CD4-positive, alpha-beta memory T cell (primary cell): ENCODE measurements around the gene ANKMY1. TPM values are rescaled to one million over a fixed set of nuclear protein-coding genes. Genes with fewer than 3 reads are reported as not detected.
A peak's percentile ranks its signal among the peaks of the same experiment; 100 is the strongest.

Experiments used
- CTCF ChIA-PET: fragments of 350-600 bp; sonication (Branson Sonifier 250); formaldehyde crosslinking; loops from one replicate; lab custom pipeline; 2021; ENCODE audit warnings: inconsistent platforms; ENCODE audit not compliant: partially characterized antibody; lab: Charles Lee
- POLR2A ChIA-PET: fragments of 350-600 bp; sonication (Branson Sonifier 250); formaldehyde crosslinking; loops from one replicate; lab custom pipeline; 2021; ENCODE audit not compliant: partially characterized antibody; lab: Charles Lee
- DNase-seq, 5 donors: peaks; one replicate each; pipeline versions ENCODE4 v3.0.0 to v3.0.0-alpha.2; 2020 to 2022; ENCODE audit warnings: mixed read lengths in 1 of 5
- H3K27ac ChIP-seq: one replicate; pipeline ENCODE4 v1.7.0; 2013; ENCODE audit warnings: low read depth, low read length
- H3K27me3 ChIP-seq: 2 replicates; pipeline ENCODE4 v1.7.0; 2013; ENCODE audit warnings: mild to moderate bottlenecking, low read length, moderate library complexity; ENCODE audit not compliant: insufficient read depth
- H3K36me3 ChIP-seq: 2 replicates; pipeline ENCODE4 v1.7.0; 2013; ENCODE audit warnings: mild to moderate bottlenecking, low read length, moderate library complexity; ENCODE audit not compliant: insufficient read depth
- H3K4me1 ChIP-seq: 2 replicates; pipeline ENCODE4 v1.7.0; 2013; ENCODE audit warnings: mild to moderate bottlenecking, low read length, moderate library complexity; ENCODE audit not compliant: insufficient read depth
- H3K4me3 ChIP-seq, 2 donors: one replicate each; pipeline ENCODE4 v1.7.0; 2013; ENCODE audit warnings: low read length in 2 of 2, mild to moderate bottlenecking in 1 of 2
- H3K9me3 ChIP-seq, 2 donors: one replicate each; pipeline ENCODE4 v1.7.0; 2013; ENCODE audit warnings: low read length in 2 of 2, control low read depth in 1 of 2; ENCODE audit not compliant: control insufficient read depth in 1 of 2
- H3K27ac Mint-ChIP-seq, 7 donors: one replicate each; pipeline ENCODE4 v1.8.0; 2020 to 2021; ENCODE audit warnings: mixed read lengths in 7 of 7, mild to moderate bottlenecking in 6 of 7, inconsistent platforms in 3 of 7, moderate library complexity in 3 of 7
- H3K27me3 Mint-ChIP-seq, 2 donors: one replicate each; pipeline ENCODE4 v1.8.0; 2020 to 2021; ENCODE audit warnings: mixed read lengths in 2 of 2
- H3K36me3 Mint-ChIP-seq, 2 donors: one replicate each; pipeline ENCODE4 v1.8.0; 2020 to 2021; ENCODE audit warnings: mixed read lengths in 2 of 2, inconsistent platforms in 1 of 2, mild to moderate bottlenecking in 1 of 2
- H3K4me1 Mint-ChIP-seq, 4 donors: one replicate each; pipeline ENCODE4 v1.8.0; 2020 to 2021; ENCODE audit warnings: mixed read lengths in 4 of 4, mild to moderate bottlenecking in 1 of 4
- H3K4me3 Mint-ChIP-seq, 8 donors: one replicate each; pipeline ENCODE4 v1.8.0; 2020 to 2021; ENCODE audit warnings: mixed read lengths in 8 of 8, mild to moderate bottlenecking in 7 of 8, moderate library complexity in 6 of 8, inconsistent platforms in 3 of 8
- H3K9me3 Mint-ChIP-seq, 8 donors: one replicate each; pipeline ENCODE4 v1.8.0; 2020 to 2021; ENCODE audit warnings: mixed read lengths in 8 of 8, mild to moderate bottlenecking in 5 of 8, inconsistent platforms in 3 of 8, moderate library complexity in 1 of 8
- intact Hi-C: fragments of 100-400 bp; cut with micrococcal nuclease; formaldehyde crosslinking; loops from one replicate; pipeline ENCODE4 v1.15.1; 2023
- polyA plus RNA-seq, 2 donors: library from polyadenylated mRNA; unstranded; fragments of 300-500 nt; fragmentation: Illumina TruSeq; gene quantifications; one replicate each; pipeline ENCODE4 v1.2.3, GENCODE V29; 2021
- total RNA-seq, 2 experiments: library from RNA; stranded (reverse); gene quantifications; one replicate each; pipeline ENCODE4 v1.2.3, GENCODE V29; 2021

The ANKMY1 gene
- total and polyA plus RNA-seq, 4 experiments from 2014 or later = 9.4 to 84.8 (median 43.3) TPM

DNA sequence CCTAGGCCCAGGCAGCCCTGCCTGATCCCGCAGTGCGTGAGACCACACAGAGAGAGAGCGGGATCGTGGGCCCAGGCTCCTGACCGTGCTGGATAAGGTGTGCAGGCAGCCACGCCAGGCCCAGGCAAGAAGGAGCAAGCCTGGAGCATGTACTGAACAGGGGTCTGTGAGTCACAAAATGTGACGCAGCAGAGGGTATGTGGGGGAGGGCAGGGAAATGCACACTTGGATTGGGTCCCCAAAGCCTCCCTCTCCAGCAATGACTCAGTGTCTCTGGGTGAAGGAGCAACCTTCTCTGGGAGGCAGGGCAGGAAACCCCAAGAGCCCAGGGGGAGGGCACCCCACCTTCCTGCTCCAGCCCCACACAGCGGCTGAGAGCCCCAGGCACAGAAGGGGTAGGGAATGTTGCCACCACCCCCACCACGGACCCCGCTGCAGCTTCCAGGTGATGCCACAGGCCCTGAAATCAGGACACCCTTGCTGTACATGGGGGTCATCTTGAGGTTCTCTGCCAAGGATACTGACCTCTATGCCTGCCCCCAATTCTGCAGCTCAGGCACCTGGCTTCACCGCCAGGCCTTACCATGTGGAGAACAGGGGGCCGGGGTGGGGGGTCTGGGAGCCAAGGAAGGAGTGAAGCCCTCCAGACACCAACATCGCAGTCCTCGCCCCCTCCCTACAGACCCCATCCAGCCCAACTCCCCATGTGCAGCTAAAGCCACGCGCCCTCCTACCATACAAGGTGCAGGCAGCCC, 123.6 kb downstream of the ANKMY1 start:
- ChIA-PET POLR2A (interaction anchor here (0.9 kb wide), 1 partner anchor 409 kb away, joined by 3 read pairs; the partner anchor contains the start of gene NDUFA10), CTCF (no interaction called here)
- H3K27me3 Mint-ChIP-seq = peaks cover 6 to 11% of the 10 kb centered on the region in 2 donors
- DNase-seq = no peak
- H3K4me1 Mint-ChIP-seq = peaks cover 2 to 18% (median 9%) of the 10 kb centered on the region in 4 donors
- peaks cover 8% of the 10 kb centered on the region for H3K27me3 ChIP-seq
- H3K4me1 ChIP-seq = peaks cover 16% of the 10 kb centered on the region
- peak overlapping the region in 1 of 2 donors; percentile 62 for H3K4me3 ChIP-seq
- H3K27ac Mint-ChIP-seq = peak overlapping the region in 5 of 7 donors; percentile 29 to 95 (median 75)
- no peaks in the 10 kb centered on the region for H3K9me3 ChIP-seq
- no peaks in the 10 kb centered on the region for H3K36me3 Mint-ChIP-seq
- intact Hi-C loops = no loop called here
- H3K27ac ChIP-seq = no peak overlapping the region
- H3K9me3 Mint-ChIP-seq = peaks cover 0 to under 1% (median 0%) of the 10 kb centered on the region in 8 donors
- H3K36me3 ChIP-seq = no peaks in the 10 kb centered on the region
- peak overlapping the region; percentile 84 to 90 (median 86) for H3K4me3 Mint-ChIP-seq

GRCh38 chr2:240432820-240433801, 124.7 kb downstream of the ANKMY1 start:
- H3K36me3 Mint-ChIP-seq = no peaks in the 10 kb centered on the region

DNA sequence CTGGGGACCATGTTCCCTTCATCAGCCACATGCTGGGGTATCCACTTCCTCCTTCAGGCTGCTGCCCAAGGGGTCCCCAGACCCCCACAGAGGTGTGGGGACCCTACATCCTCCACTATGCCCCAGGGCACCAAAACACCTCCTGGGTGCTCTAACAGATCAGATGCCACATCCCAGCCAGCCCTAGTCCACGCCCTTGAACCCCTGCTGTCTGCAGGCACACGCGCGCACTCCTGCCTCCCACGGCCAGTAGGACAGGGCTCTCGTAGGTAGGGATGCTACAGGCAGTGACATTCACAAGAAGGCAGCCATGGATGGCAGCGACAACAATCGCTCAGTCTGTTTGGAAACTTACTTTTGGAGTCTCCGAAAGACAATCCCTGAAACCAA, 125.4 kb downstream of the ANKMY1 start:
- no peak overlapping the region for H3K4me3 Mint-ChIP-seq
- ChIA-PET POLR2A (no interaction called here), CTCF (no interaction called here)
- H3K36me3 Mint-ChIP-seq = no peaks in the 10 kb centered on the region
- peaks cover 10 to 17% of the 10 kb centered on the region in 2 donors for H3K27me3 Mint-ChIP-seq
- DNase-seq = no peak
- no peaks in the 10 kb centered on the region for H3K36me3 ChIP-seq
- H3K27ac ChIP-seq = no peak overlapping the region
- H3K27me3 ChIP-seq = peaks cover 8% of the 10 kb centered on the region
- intact Hi-C loops = no loop called here
- peaks cover 0 to 9% (median 2%) of the 10 kb centered on the region in 8 donors for H3K9me3 Mint-ChIP-seq
- H3K27ac Mint-ChIP-seq = no peak overlapping the region
- no peak overlapping the region for H3K4me3 ChIP-seq
- H3K9me3 ChIP-seq = no peaks in the 10 kb centered on the region
- H3K4me1 ChIP-seq = peaks cover 13% of the 10 kb centered on the region
- H3K4me1 Mint-ChIP-seq = peaks cover 0 to 10% (median 3%) of the 10 kb centered on the region in 4 donors

More at GRCh38 chr2:240432820-240433801, 124.7 kb downstream of the ANKMY1 start:
- H3K4me3 Mint-ChIP-seq = peak overlapping the region in 6 of 8 donors; percentile 34 to 88 (median 68)
- POLR2A ChIA-PET = no interaction called here
- peaks cover 2 to 14% (median 8%) of the 10 kb centered on the region in 4 donors for H3K4me1 Mint-ChIP-seq
- Histone ChIP-seq H3K9me3 (no peaks in the 10 kb centered on the region), H3K36me3 (no peaks in the 10 kb centered on the region), H3K4me1 (peaks cover 15% of the 10 kb centered on the region), H3K27me3 (peaks cover 8% of the 10 kb centered on the region), H3K27ac (no peak overlapping the region), H3K4me3 (no peak overlapping the region)
- CTCF ChIA-PET = no interaction called here
- no peak for DNase-seq
- intact Hi-C loops = no loop called here
- peak overlapping the region in 2 of 7 donors; percentile 27 to 29 for H3K27ac Mint-ChIP-seq
- H3K27me3 Mint-ChIP-seq = peaks cover 12 to 18% of the 10 kb centered on the region in 2 donors
- H3K9me3 Mint-ChIP-seq = peaks cover 0 to 9% (median 2%) of the 10 kb centered on the region in 8 donors

- POLR2A ChIA-PET = no interaction called here
- Mint-ChIP-seq H3K4me3 (no peak overlapping the region), H3K4me1 (peaks cover 0 to 10% (median 2%) of the 10 kb centered on the region in 4 donors), H3K27me3 (peaks cover 8 to 18% of the 10 kb centered on the region in 2 donors), H3K27ac (no peak overlapping the region), H3K9me3 (peaks cover 0 to 9% (median 2%) of the 10 kb centered on the region in 8 donors), H3K36me3 (no peaks in the 10 kb centered on the region)
- Histone ChIP-seq H3K27me3 (peaks cover 3% of the 10 kb centered on the region), H3K27ac (no peak overlapping the region), H3K4me3 (no peak overlapping the region), H3K4me1 (peaks cover 10% of the 10 kb centered on the region), H3K9me3 (no peaks in the 10 kb centered on the region), H3K36me3 (no peaks in the 10 kb centered on the region)
- DNase-seq = no peak
- intact Hi-C loops = no loop called here
- CTCF ChIA-PET = no interaction called here
Measured at GRCh38 chr2:240431661-240432424, 125.9 kb downstream of the ANKMY1 start.

GRCh38 chr2:240431271-240431660, 126.5 kb downstream of the ANKMY1 start:
- ChIA-PET CTCF (no interaction called here), POLR2A (no interaction called here)
- peaks cover 6% of the 10 kb centered on the region for H3K4me1 ChIP-seq
- no peaks in the 10 kb centered on the region for H3K36me3 Mint-ChIP-seq
- no peak overlapping the region for H3K4me3 ChIP-seq
- H3K4me3 Mint-ChIP-seq = no peak overlapping the region
- H3K27ac ChIP-seq = no peak overlapping the region
- H3K9me3 ChIP-seq = no peaks in the 10 kb centered on the region
- no peak for DNase-seq
- intact Hi-C loops = no loop called here
- peaks cover 0 to 13% (median 5%) of the 10 kb centered on the region in 8 donors for H3K9me3 Mint-ChIP-seq
- H3K36me3 ChIP-seq = no peaks in the 10 kb centered on the region
- no peak overlapping the region for H3K27ac Mint-ChIP-seq
- no peaks in the 10 kb centered on the region for H3K27me3 ChIP-seq
- peaks cover 8 to 23% of the 10 kb centered on the region in 2 donors for H3K27me3 Mint-ChIP-seq
- peaks cover 0 to 10% (median 2%) of the 10 kb centered on the region in 4 donors for H3K4me1 Mint-ChIP-seq

GRCh38 chr2:240430595-240430994, 127.2 kb downstream of the ANKMY1 start:
- H3K4me3 Mint-ChIP-seq = no peak overlapping the region
- no peak overlapping the region for H3K27ac Mint-ChIP-seq
- Histone ChIP-seq H3K9me3 (no peaks in the 10 kb centered on the region), H3K27ac (no peak overlapping the region), H3K27me3 (no peaks in the 10 kb centered on the region), H3K36me3 (no peaks in the 10 kb centered on the region), H3K4me1 (peaks cover 6% of the 10 kb centered on the region), H3K4me3 (no peak overlapping the region)
- H3K27me3 Mint-ChIP-seq = peaks cover 8 to 25% of the 10 kb centered on the region in 2 donors
- H3K9me3 Mint-ChIP-seq = peaks cover 0 to 14% (median 7%) of the 10 kb centered on the region in 8 donors
- peaks cover 0 to 10% (median 2%) of the 10 kb centered on the region in 4 donors for H3K4me1 Mint-ChIP-seq
- intact Hi-C loops = no loop called here
- DNase-seq = no peak
- no peaks in the 10 kb centered on the region for H3K36me3 Mint-ChIP-seq
- POLR2A ChIA-PET = no interaction called here
- CTCF ChIA-PET = no interaction called here
